ENCODE data around the gene CHMP2A. TPM values are rescaled to one million over a fixed set of nuclear protein-coding genes. Genes with fewer than 3 reads are reported as not detected.
A peak's percentile ranks its signal among the peaks of the same experiment; 100 is the strongest.

The CHMP2A gene
- total RNA-seq, 1 experiment from 2014 or later, result 112 TPM

DNA sequence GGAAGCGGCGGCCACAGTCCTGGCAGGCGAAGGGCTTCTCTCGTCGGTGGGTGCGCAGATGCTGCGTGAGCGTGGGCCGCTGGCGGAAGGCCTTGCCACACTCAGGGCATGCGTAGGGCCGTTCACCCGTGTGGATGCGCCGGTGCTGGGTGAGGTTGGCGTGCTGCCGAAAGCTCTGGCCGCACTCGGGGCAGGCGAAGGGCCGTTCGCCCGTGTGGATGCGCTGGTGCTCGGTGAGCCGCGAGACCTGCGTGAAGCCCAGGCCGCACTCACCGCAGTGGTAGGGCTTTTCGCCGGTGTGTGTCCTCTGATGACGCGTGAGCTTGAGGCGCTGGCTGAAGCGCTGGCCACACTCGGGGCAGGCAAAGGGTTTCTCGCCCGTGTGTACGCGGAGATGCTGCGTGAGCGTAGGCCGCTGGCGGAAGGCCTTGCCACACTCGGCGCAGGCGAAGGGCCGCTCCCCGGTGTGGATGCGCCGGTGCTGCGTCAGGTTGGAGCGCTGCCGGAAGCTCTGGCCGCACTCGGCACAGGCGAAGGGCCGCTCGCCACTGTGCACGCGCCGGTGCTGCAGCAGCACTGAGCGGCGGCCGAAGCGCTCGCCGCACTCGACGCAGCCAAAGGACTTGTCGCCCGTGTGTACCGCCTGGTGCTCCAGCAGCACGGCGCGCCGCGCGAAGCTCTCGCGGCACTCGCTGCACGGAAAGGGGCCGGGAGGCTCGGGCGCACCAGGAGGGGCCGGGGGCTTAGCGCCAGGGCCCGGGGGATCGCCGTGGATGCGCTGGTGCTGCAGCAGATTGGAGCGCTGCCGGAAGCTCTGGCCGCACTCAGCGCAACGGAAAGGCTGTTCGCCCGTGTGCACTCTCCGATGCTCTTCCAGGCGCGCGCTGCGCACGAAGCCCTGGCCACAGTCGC is 7.5 kb upstream of the CHMP2A start:
- Mint-ChIP-seq H3K4me3 (ENCODE audit: unreplicated experiment) (peak overlapping the region; percentile 99), H3K4me1 (ENCODE audit: low read depth, unreplicated experiment) (peaks cover 26% of the 10 kb centered on the region), H3K9me3 (ENCODE audit: unreplicated experiment) (no peaks in the 10 kb centered on the region), H3K36me3 (ENCODE audit: insufficient read depth, unreplicated experiment) (peaks cover 91% of the 10 kb centered on the region), H3K27ac (ENCODE audit: unreplicated experiment) (peak overlapping the region; percentile 58), H3K27me3 (ENCODE audit: insufficient read depth, unreplicated experiment) (no peaks in the 10 kb centered on the region)
- TF ChIP-seq CTCF (IDR thresholded peaks at IDR 0.05; ENCODE audit: insufficient read depth in 1 of 2, low read depth in 1 of 2, low read length in 1 of 2, severe bottlenecking in 1 of 2, unreplicated experiment in 1 of 2), result no peak
- ChIA-PET CTCF (interaction anchor here (1.3 kb wide), 1 partner anchor 19 kb away, joined by 3 read pairs; the partner anchor contains the start of gene TRIM28), POLR2A (interaction anchor here (0.9 to 1.1 kb wide), 2 partner anchors 8 to 11 kb away, joined by 4 read pairs; partner anchors contain the start of gene CHMP2A)
- Histone ChIP-seq H3K4me1 (peaks cover 4% of the 10 kb centered on the region; the same call in 1 of the 2 replicates), H3K9me3 (no peaks in the 10 kb centered on the region), H3K36me3 (ENCODE audit: control insufficient read depth, insufficient read depth, low read length) (no peaks in the 10 kb centered on the region; the same call in 1 of the 2 replicates), H3K27me3 (replicated peaks; ENCODE audit: control insufficient read depth, insufficient read depth, low read length) (no peaks in the 10 kb centered on the region), H3K4me3 (ENCODE audit: low read depth, low read length) (peak overlapping the region; percentile 53)
- DNase-seq, result peak in 1 of 2 experiments; percentile 56
- intact Hi-C loops (cut with micrococcal nuclease; ENCODE audit: unreplicated experiment), result loop anchor here (1.0 kb wide), 1 partner anchor 10 kb away; no protein-coding TSS in a partner anchor
- BruUV-seq (replicated peaks), result no TSS peak

DNA sequence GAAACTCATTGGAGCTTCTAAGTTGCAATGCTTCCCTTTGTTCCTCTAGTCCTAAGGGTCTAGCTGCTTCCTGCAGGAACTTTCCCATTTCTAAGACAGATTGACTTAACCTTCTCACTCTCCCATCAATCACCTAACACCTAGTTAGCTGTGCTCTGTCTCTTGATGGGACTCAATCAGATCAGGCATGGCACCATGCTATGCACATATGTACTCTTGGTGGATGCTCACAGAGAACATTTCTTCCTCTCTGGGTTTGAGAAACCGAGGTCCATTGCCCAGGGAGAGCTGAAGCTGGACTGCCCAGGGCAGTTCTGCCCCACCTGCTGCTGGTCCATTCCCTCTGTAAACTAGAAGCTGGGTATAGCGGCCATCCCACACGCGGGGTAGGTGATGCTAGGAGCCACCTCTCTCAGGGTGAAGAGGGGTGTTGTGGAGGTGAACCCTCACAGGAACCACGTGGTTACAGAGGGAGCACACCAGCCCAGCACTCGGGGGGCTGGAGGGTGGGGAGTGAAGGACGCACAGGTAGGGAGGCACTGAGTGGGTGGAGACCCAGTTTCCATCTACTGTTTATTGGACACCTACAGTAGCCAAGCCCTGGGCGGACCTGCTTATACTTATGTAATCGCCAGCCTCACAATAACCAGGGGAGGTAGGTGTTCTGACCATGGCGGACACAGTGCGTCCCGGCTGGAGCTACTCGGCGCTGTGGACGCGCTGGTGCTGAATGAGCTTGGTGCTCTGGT is 6.6 kb upstream of the CHMP2A start:
- H3K36me3 Mint-ChIP-seq (ENCODE audit: insufficient read depth, unreplicated experiment), result peaks cover 98% of the 10 kb centered on the region
- intact Hi-C loops (cut with micrococcal nuclease; ENCODE audit: unreplicated experiment), result no loop called here
- no peaks in the 10 kb centered on the region for H3K9me3 ChIP-seq
- peaks cover 8% of the 10 kb centered on the region; the same call in 1 of the 2 replicates for H3K4me1 ChIP-seq
- H3K4me3 Mint-ChIP-seq (ENCODE audit: unreplicated experiment), result peak overlapping the region; percentile 99
- ChIA-PET POLR2A (interaction anchor here (1.2 kb wide), 1 partner anchor 18 kb away, joined by 3 read pairs; the partner anchor contains the start of gene TRIM28), CTCF (interaction anchor here (1.3 kb wide), 1 partner anchor 18 kb away, joined by 3 read pairs; the partner anchor contains the start of gene TRIM28)
- no peak for DNase-seq
- H3K4me1 Mint-ChIP-seq (ENCODE audit: low read depth, unreplicated experiment), result peaks cover 31% of the 10 kb centered on the region
- no peaks in the 10 kb centered on the region for H3K9me3 Mint-ChIP-seq (ENCODE audit: unreplicated experiment)
- no peaks in the 10 kb centered on the region for H3K27me3 ChIP-seq (replicated peaks; ENCODE audit: control insufficient read depth, insufficient read depth, low read length)
- no TSS peak for BruUV-seq (replicated peaks)
- peak overlapping the region; percentile 58 for H3K27ac Mint-ChIP-seq (ENCODE audit: unreplicated experiment)
- no peaks in the 10 kb centered on the region for H3K27me3 Mint-ChIP-seq (ENCODE audit: insufficient read depth, unreplicated experiment)
- no peak for TF ChIP-seq CTCF (IDR thresholded peaks at IDR 0.05; ENCODE audit: insufficient read depth in 1 of 2, low read depth in 1 of 2, low read length in 1 of 2, severe bottlenecking in 1 of 2, unreplicated experiment in 1 of 2)
- peak overlapping the region; percentile 53 for H3K4me3 ChIP-seq (ENCODE audit: low read depth, low read length)
- no peaks in the 10 kb centered on the region; the same call in 1 of the 2 replicates for H3K36me3 ChIP-seq (ENCODE audit: control insufficient read depth, insufficient read depth, low read length)

GRCh38 chr19:58560921-58561320 is 6.0 kb upstream of the CHMP2A start:
- peak overlapping the region; percentile 99 for H3K4me3 Mint-ChIP-seq (ENCODE audit: unreplicated experiment)

More at GRCh38 chr19:58560921-58561320, 6.0 kb upstream of the CHMP2A start:
- Mint-ChIP-seq H3K36me3 (ENCODE audit: insufficient read depth, unreplicated experiment) (peaks cover 98% of the 10 kb centered on the region), H3K9me3 (ENCODE audit: unreplicated experiment) (no peaks in the 10 kb centered on the region), H3K27ac (ENCODE audit: unreplicated experiment) (peak overlapping the region; percentile 42), H3K27me3 (ENCODE audit: insufficient read depth, unreplicated experiment) (no peaks in the 10 kb centered on the region), H3K4me1 (ENCODE audit: low read depth, unreplicated experiment) (peaks cover 31% of the 10 kb centered on the region)
- no peak for TF ChIP-seq CTCF (IDR thresholded peaks at IDR 0.05; ENCODE audit: insufficient read depth in 1 of 2, low read depth in 1 of 2, low read length in 1 of 2, severe bottlenecking in 1 of 2, unreplicated experiment in 1 of 2)
- Histone ChIP-seq H3K9me3 (no peaks in the 10 kb centered on the region), H3K4me3 (ENCODE audit: low read depth, low read length) (no peak overlapping the region), H3K27me3 (replicated peaks; ENCODE audit: control insufficient read depth, insufficient read depth, low read length) (no peaks in the 10 kb centered on the region), H3K4me1 (peaks cover 8% of the 10 kb centered on the region; the same call in 1 of the 2 replicates), H3K36me3 (ENCODE audit: control insufficient read depth, insufficient read depth, low read length) (peaks cover 1% of the 10 kb centered on the region)
- ChIA-PET POLR2A (interaction anchor here (1.2 kb wide), 1 partner anchor 17 kb away, joined by 3 read pairs; the partner anchor contains the start of gene TRIM28), CTCF (no interaction called here)
- no TSS peak for BruUV-seq (replicated peaks)
- intact Hi-C loops (cut with micrococcal nuclease; ENCODE audit: unreplicated experiment), result no loop called here
- DNase-seq, result no peak

Data from Caco-2 (cell line).